NCI-H510A (cell line): Measurements from ENCODE around the gene CRB1.

Source experiments
- DNase-seq: peaks from one replicate; lab custom pipeline; 2025; lab: John Stamatoyannopoulos, UW

Gene CRB1

GRCh38 chr1:197526736-197527371 is 258.8 kb downstream of the CRB1 start:
- no peak for DNase-seq
